OCI-LY7 (cell line): Measurements from ENCODE around the gene SASH3.

Experiments
- CTCF ChIP-seq: fragments of 200-600 bp; sonication (generic); conservative IDR thresholded peaks from 2 replicates; pipeline ENCODE4 v1.5.1; 2014; ENCODE audit warnings: mild to moderate bottlenecking, antibody characterized with exemption, low read length, moderate library complexity, mixed read lengths
- EZH2phosphoT487 ChIP-seq: fragments of 200-600 bp; sonication (generic); IDR thresholded peaks from 2 replicates; pipeline ENCODE4 v1.6.1; 2018; ENCODE audit warnings: low read depth, borderline replicate concordance, mild to moderate bottlenecking, mixed run types, antibody characterized with exemption, low read length, moderate library complexity, mixed read lengths

GRCh38 chrX:129788527-129788926 is 8.8 kb downstream of the SASH3 start:
- TF ChIP-seq CTCF (no peak), EZH2phosphoT487 (no peak)
